CD4-positive, alpha-beta T cell treated with Interleukin-21 for 1 hour (primary cell): ENCODE results near the gene FBXO2.

ENCODE experiments used
- DNase-seq: peaks from one replicate; pipeline ENCODE4 v3.0.0-alpha.2; 2020

Gene FBXO2

GRCh38 chr1:11651017-11651416 lies 3.2 kb downstream of the FBXO2 start:
- no peak for DNase-seq

- DNase-seq: peak; percentile 87
Observed at GRCh38 chr1:11650331-11650991, 3.8 kb downstream of the FBXO2 start.

- DNase-seq: no peak
Observed at GRCh38 chr1:11649624-11650330, 4.5 kb downstream of the FBXO2 start.

GRCh38 chr1:11649237-11649623 lies 5.0 kb downstream of the FBXO2 start:
- no peak for DNase-seq

- peak; percentile 42 for DNase-seq
Observed at GRCh38 chr1:11648732-11649158, 5.5 kb downstream of the FBXO2 start.

- DNase-seq: no peak
Observed at GRCh38 chr1:11648039-11648438, 6.2 kb downstream of the FBXO2 start.

GRCh38 chr1:11647333-11647732 lies 6.9 kb downstream of the FBXO2 start:
- DNase-seq: no peak

GRCh38 chr1:11646317-11646716 lies 7.9 kb downstream of the FBXO2 start:
- no peak for DNase-seq

GRCh38 chr1:11645670-11646265 lies 8.5 kb downstream of the FBXO2 start:
- DNase-seq: peak; percentile 81

GRCh38 chr1:11645270-11645669 lies 9.0 kb downstream of the FBXO2 start:
- DNase-seq: no peak

- no peak for DNase-seq
Observed at GRCh38 chr1:11643782-11644181, 10.4 kb downstream of the FBXO2 start.

GRCh38 chr1:11642418-11643017 lies 11.7 kb downstream of the FBXO2 start:
- DNase-seq: peak; percentile 77

- no peak for DNase-seq
Observed at GRCh38 chr1:11641776-11642305, 12.4 kb downstream of the FBXO2 start.

- no peak for DNase-seq
Observed at GRCh38 chr1:11640944-11641343, 13.3 kb downstream of the FBXO2 start.

- no peak for DNase-seq
Observed at GRCh38 chr1:11640101-11640500, 14.1 kb downstream of the FBXO2 start.

GRCh38 chr1:11639372-11639771 lies 14.9 kb downstream of the FBXO2 start:
- no peak for DNase-seq

GRCh38 chr1:11638121-11638520 lies 16.1 kb downstream of the FBXO2 start:
- DNase-seq: no peak

GRCh38 chr1:11634365-11635192 lies 19.6 kb downstream of the FBXO2 start:
- no peak for DNase-seq

GRCh38 chr1:11629184-11630016 lies 24.8 kb downstream of the FBXO2 start:
- no peak for DNase-seq

GRCh38 chr1:11628767-11629166 lies 25.5 kb downstream of the FBXO2 start:
- DNase-seq: no peak

GRCh38 chr1:11626551-11626950 lies 27.7 kb downstream of the FBXO2 start:
- DNase-seq: no peak

GRCh38 chr1:11623702-11624101 lies 30.5 kb downstream of the FBXO2 start:
- DNase-seq: no peak
